Colonic mucosa (tissue), 4 donors: ENCODE results near the gene SCYL3. TPM values are rescaled to one million over a fixed set of nuclear protein-coding genes. Genes with fewer than 3 reads are reported as not detected.
"Not testable (repeated sequence)": the region's sequence is repeated elsewhere in the genome, so short reads cannot be mapped to it uniquely, and the experiment has no call there.

Experiments used
- DNase-seq: peaks from one replicate; pipeline ENCODE4 v3.0.0-alpha.2; 2020
- H3K27ac ChIP-seq: fragments of 200-600 bp; one replicate; pipeline ENCODE4 v1.8.0; 2021
- H3K27me3 ChIP-seq: fragments of 200-600 bp; one replicate; pipeline ENCODE4 v1.8.0; 2021
- H3K36me3 ChIP-seq: fragments of 200-600 bp; one replicate; pipeline ENCODE4 v1.8.0; 2021
- H3K4me1 ChIP-seq: fragments of 200-600 bp; one replicate; pipeline ENCODE4 v1.8.0; 2021; ENCODE audit warnings: mild to moderate bottlenecking
- H3K4me3 ChIP-seq: fragments of 200-600 bp; one replicate; pipeline ENCODE4 v1.8.0; 2021
- H3K9ac ChIP-seq, 2 donors: one replicate each; pipeline ENCODE4 v1.7.0; 2013; ENCODE audit warnings: control low read depth in 2 of 2, low read depth in 2 of 2, low read length in 2 of 2
- H3K9me3 ChIP-seq: fragments of 200-600 bp; one replicate; pipeline ENCODE4 v1.8.0; 2021
- intact Hi-C: fragments of 100-400 bp; cut with DNase I; formaldehyde crosslinking; loops from one replicate; pipeline ENCODE4 v1.14.1; 2022
- total RNA-seq, 2 donors: library from RNA; stranded (reverse); fragmentation: NEBNext Ultra II Directional in 1 of 2; extraction: Animal tissue kit (Norgen Biotek cat#: 25700) in 1 of 2; gene quantifications; one replicate each; pipeline ENCODE4 v1.2.1, GENCODE V29; 2021
- TF ChIP-seq, protein P1 (sequence below): fragments of 200-600 bp; IDR thresholded peaks from one replicate; pipeline ENCODE4 v1.8.0; 2022; ENCODE audit warnings: antibody characterized with exemption, mild to moderate bottlenecking
- donor health status: healthy.
- donor health status: DM: no; HTN: no; CAD: no.
- donor health status: DM: no; HTN: no; CAD: no.

Gene SCYL3
- total RNA-seq, 2 donors from 2014 or later = 11.6 to 15.8 TPM

DNA sequence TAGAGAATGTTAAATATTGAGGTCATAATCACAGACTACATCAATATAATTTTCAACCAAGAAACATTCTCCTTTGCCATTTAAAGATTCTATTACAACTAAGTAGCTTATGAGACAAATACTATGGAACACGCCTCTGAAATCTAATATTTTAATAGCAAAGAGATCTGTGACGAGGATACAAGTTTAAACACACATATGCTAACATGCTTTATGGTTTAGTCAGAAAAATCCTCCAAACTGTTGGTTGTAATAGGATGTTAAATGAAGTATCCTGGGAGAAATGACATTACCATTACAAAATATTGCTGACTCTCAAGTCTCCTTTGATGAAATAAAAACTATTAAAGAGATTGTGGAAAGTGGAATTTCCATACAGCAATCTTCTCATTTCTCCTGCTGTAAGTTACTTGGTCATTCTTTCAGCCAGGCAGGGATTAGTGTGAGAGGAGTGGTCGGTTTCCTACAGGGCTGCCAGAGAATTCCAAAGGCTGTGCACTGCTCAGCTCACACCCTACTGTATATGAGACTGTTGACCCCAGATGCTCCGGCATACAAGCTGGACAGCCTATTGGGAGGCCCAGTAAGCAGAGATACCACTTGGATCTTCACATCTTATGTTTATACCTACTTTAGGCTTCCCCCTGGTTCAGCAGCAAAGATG lies 26.6 kb downstream of the SCYL3 start:
- DNase-seq = no peak
- Histone ChIP-seq H3K9me3 (no peaks in the 10 kb centered on the region), H3K4me1 (no peaks in the 10 kb centered on the region), H3K4me3 (no peak overlapping the region), H3K9ac (no peak overlapping the region), H3K27ac (no peak overlapping the region), H3K36me3 (peaks cover 16% of the 10 kb centered on the region), H3K27me3 (no peaks in the 10 kb centered on the region)
- intact Hi-C loops = no loop called here
- TF ChIP-seq, protein P1, sequence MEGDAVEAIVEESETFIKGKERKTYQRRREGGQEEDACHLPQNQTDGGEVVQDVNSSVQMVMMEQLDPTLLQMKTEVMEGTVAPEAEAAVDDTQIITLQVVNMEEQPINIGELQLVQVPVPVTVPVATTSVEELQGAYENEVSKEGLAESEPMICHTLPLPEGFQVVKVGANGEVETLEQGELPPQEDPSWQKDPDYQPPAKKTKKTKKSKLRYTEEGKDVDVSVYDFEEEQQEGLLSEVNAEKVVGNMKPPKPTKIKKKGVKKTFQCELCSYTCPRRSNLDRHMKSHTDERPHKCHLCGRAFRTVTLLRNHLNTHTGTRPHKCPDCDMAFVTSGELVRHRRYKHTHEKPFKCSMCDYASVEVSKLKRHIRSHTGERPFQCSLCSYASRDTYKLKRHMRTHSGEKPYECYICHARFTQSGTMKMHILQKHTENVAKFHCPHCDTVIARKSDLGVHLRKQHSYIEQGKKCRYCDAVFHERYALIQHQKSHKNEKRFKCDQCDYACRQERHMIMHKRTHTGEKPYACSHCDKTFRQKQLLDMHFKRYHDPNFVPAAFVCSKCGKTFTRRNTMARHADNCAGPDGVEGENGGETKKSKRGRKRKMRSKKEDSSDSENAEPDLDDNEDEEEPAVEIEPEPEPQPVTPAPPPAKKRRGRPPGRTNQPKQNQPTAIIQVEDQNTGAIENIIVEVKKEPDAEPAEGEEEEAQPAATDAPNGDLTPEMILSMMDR = no peak

DNA sequence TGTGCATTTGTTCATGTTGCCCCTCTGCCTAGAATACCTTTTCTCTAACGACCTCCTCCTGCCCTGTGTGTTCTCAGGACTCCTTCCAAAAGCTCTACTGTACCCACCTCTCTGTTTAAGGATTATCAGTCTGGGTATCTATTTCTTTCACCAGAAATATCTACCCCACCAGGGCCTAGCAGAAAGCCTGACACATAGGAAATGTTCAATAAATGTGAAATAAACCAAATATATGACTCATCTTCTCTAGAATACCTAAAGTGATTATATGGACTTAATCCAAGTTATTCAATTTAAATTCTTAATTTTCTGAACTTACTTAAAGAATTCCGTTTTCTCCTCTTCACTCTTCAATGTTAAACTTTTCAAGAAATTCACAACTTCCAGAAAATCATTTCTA lies 27.1 kb downstream of the SCYL3 start:
- Histone ChIP-seq H3K36me3 (peaks cover 14% of the 10 kb centered on the region), H3K4me1 (no peaks in the 10 kb centered on the region), H3K27me3 (no peaks in the 10 kb centered on the region), H3K9ac (no peak overlapping the region), H3K4me3 (no peak overlapping the region), H3K9me3 (no peaks in the 10 kb centered on the region), H3K27ac (no peak overlapping the region)
- DNase-seq = no peak
- intact Hi-C loops = no loop called here
- TF ChIP-seq, protein P1 = no peak

DNA sequence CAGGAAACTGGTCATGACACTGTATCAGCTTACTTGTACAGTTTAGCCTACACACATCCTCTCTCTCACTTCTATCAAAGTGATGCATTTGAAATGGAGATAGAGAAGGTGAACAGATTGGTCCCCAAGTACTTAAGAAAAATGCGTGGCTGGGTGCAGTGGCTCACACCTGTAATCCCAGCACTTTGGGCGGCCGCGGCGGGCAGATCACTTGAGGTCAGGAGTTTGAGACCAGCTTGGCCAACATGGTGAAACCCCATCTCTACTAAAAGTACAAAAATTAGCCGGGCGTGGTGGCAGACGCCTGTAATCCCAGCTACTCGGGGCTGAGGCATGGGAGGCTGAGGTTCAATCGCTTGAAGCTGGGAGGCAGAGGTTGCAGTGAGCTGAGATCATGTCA lies 29.2 kb downstream of the SCYL3 start:
- H3K27ac ChIP-seq, H3K9me3 ChIP-seq, H3K4me3 ChIP-seq, DNase-seq, H3K4me1 ChIP-seq, H3K9ac ChIP-seq, intact Hi-C loops, H3K27me3 ChIP-seq: not testable (repeated sequence)
- peaks cover 11% of the 10 kb centered on the region for H3K36me3 ChIP-seq

DNA sequence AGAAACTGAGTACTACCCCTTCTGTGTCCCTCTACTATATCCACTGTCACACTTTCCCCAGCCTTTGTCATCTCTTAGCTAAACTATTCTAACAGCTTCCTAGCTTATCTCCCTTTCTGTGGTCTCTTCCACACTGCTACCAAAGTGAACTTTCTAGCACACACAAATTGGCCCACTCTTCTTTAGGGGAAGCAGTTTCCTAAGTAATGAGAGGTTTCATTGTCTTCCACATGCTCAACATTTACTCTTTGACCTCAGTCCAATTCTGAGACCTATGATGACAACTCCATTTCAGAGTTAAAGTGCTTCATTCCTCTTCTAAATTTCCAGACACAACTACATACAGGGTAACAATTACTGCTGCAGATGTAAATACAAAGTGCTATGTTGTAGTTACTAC lies 32.9 kb downstream of the SCYL3 start:
- H3K9me3 ChIP-seq = no peaks in the 10 kb centered on the region
- TF ChIP-seq, protein P1 = no peak
- peaks cover 10% of the 10 kb centered on the region for H3K36me3 ChIP-seq
- no peak overlapping the region for H3K27ac ChIP-seq
- intact Hi-C loops = no loop called here
- no peak for DNase-seq
- no peak overlapping the region for H3K4me3 ChIP-seq
- no peaks in the 10 kb centered on the region for H3K4me1 ChIP-seq
- no peak overlapping the region for H3K9ac ChIP-seq
- H3K27me3 ChIP-seq = no peaks in the 10 kb centered on the region

DNA sequence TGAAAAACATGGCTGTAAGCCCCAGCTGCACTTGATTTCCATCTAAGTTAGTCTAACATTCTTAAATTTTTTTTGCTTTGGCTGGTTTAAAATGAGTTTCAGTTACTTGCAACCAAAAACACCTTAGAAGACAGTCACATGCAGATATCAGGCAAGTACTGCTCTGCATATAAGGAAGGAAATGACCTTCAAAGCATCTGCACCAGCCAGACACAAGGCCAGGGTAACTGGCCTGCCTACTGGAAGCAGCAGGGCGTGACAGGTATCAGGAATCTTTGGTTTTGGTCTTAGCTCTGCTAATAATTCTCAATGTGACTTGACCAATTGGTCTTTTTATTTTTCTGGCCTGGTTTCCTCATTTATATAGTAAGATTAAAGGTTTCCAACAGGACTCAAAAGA lies 33.5 kb downstream of the SCYL3 start:
- Histone ChIP-seq H3K27me3 (no peaks in the 10 kb centered on the region), H3K4me3 (no peak overlapping the region), H3K27ac (no peak overlapping the region), H3K9ac (no peak overlapping the region), H3K4me1 (no peaks in the 10 kb centered on the region), H3K36me3 (peaks cover 6% of the 10 kb centered on the region), H3K9me3 (no peaks in the 10 kb centered on the region)
- TF ChIP-seq, protein P1 = no peak
- no peak for DNase-seq
- intact Hi-C loops = no loop called here

DNA sequence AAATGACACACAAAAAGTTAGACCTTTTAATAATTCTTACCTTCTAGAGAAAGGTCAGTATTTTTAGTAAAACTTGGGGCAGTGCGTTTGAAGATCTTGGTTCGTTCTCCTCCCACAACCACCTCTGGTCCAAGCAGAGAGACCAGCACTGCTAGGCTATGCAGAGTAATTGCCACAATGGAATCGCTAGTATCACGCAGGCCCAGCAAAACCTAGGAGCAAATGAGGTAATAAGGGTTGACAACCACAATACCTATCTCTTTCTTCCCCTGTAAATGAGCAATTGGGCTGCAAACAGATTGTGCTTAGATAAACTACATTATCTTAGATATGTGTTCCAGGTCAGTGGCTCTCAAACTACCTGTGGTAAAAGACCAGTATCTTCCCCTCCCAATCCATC lies 34.7 kb downstream of the SCYL3 start:
- Histone ChIP-seq H3K27ac (no peak overlapping the region), H3K4me3 (no peak overlapping the region), H3K4me1 (no peaks in the 10 kb centered on the region), H3K27me3 (no peaks in the 10 kb centered on the region), H3K9ac (no peak overlapping the region), H3K36me3 (peaks cover 6% of the 10 kb centered on the region), H3K9me3 (no peaks in the 10 kb centered on the region)
- intact Hi-C loops = no loop called here
- DNase-seq = no peak
- TF ChIP-seq, protein P1 = no peak
